Endothelial cell of umbilical vein (primary cell): ENCODE data around the gene COL13A1.

Source experiments
- CTCF ChIP-seq, 2 donors: IDR thresholded peaks; 1 replicate in 1 of 2; 2 replicates in 1 of 2; pipeline ENCODE4 v1.5.1; 2011; ENCODE audit warnings: low read length in 2 of 2, mild to moderate bottlenecking in 2 of 2, moderate library complexity in 2 of 2, control low read depth in 1 of 2, inconsistent platforms in 1 of 2, low read depth in 1 of 2; ENCODE audit not compliant: insufficient read depth in 1 of 2; ENCODE audit errors: extremely low read depth in 1 of 2
- EZH2 ChIP-seq: IDR thresholded peaks from 2 replicates; pipeline ENCODE4 v1.6.1; 2012; ENCODE audit warnings: borderline replicate concordance, low read depth, mild to moderate bottlenecking, moderate library complexity, low read length, inconsistent platforms; ENCODE audit not compliant: severe bottlenecking
- FOS ChIP-seq: IDR thresholded peaks from 2 replicates; pipeline ENCODE4 v1.6.1; 2011; ENCODE audit warnings: mild to moderate bottlenecking, low read length, moderate library complexity, borderline replicate concordance; ENCODE audit not compliant: insufficient read depth
- GATA2 ChIP-seq: IDR thresholded peaks from 2 replicates; pipeline ENCODE4 v1.7.0; 2011; ENCODE audit warnings: low read depth, mild to moderate bottlenecking, moderate library complexity, mixed read lengths, low read length; ENCODE audit not compliant: insufficient read length, insufficient read depth
- JUN ChIP-seq: IDR thresholded peaks from 2 replicates; pipeline ENCODE4 v1.6.1; 2011; ENCODE audit warnings: borderline replicate concordance, low read depth; ENCODE audit not compliant: insufficient read length, insufficient read depth
- POLR2A ChIP-seq: IDR thresholded peaks from 2 replicates; pipeline ENCODE4 v1.6.1; 2012; ENCODE audit warnings: low read depth, mild to moderate bottlenecking, control low read depth, low read length
- POLR2AphosphoS5 ChIP-seq: IDR thresholded peaks from 2 replicates; pipeline ENCODE4 v1.6.1; 2012; ENCODE audit warnings: low read depth, mild to moderate bottlenecking, control low read depth, low read length, moderate library complexity; ENCODE audit not compliant: insufficient read depth

DNA sequence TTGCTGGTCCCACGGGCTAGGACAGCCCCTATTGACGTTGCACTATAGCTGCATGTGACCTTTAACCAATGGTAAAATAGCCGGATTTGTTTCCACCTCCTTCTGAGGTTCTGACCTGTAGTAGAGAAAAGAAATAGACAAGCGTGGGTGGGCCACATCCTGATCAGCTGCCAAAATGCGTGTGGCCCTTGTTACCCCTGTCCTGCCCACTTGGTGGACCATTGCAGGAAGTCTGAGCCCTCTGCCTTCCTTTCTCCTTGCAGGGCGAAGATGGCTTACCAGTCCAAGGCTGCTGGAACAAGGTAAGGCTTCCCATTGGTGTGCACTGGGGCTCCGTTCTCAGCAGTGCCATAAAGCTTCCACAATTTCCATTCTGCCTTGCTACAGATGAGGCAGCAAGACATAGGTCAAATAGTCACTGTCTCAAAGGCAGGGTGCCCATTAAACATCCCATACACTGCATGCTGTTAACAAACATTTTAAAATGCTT is 155.1 kb downstream of the COL13A1 start:
- no peak for TF ChIP-seq POLR2A
- no peak for TF ChIP-seq CTCF (IDR thresholded peaks at IDR 0.05; ENCODE audit: extremely low read depth in 1 of 2, insufficient read depth in 1 of 2, low read depth in 1 of 2, low read length in 2 of 2)
- no peak for TF ChIP-seq EZH2
- no peak for TF ChIP-seq POLR2AphosphoS5
- TF ChIP-seq FOS, result no peak
- TF ChIP-seq JUN, result no peak
- TF ChIP-seq GATA2, result no peak
